GM10847 (cell line): ENCODE measurements around the gene COPS7A.

ENCODE experiments used
- POLR2A ChIP-seq: IDR thresholded peaks from 2 replicates; pipeline ENCODE4 v1.6.1; 2011; ENCODE audit not compliant: insufficient read length; ENCODE audit errors: extremely low read depth

The COPS7A gene

DNA sequence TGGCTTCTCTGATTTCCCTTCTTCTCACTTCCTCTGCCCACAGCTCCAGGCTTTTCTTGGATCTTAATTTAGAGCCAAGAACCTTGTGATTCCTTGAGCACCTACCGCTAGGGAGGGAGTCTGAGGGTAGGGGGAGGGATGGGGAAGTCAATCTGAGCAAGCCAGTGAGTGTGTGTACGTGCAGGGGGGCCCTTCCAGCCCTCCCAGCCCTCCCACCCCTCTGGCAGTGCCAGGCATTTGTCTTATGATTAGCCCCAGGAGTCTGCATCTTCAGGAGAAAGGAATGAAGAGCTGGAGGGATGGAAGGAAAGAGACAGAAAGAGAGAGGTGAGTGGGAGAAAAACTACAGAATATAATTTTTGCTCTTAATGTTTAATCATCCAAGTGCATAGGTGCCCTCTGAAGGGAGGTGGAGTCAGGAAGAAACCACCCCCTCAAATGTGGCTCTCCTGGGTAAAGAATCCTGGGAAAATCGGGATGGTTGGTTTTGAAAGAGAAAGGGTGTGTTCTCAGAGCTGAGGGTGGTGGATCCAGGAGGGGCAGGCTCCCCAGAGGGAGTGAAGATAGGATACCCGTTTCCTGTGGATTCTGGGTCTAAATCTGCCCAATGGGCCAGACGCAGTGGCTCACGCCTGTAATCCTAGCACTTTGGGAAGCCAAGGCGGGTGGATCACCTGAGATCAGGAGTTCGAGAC lies 25.3 kb upstream of the COPS7A start:
- TF ChIP-seq POLR2A, result no peak

- TF ChIP-seq POLR2A, result no peak
Observed at GRCh38 chr12:6699259-6699988, 24.4 kb upstream of the COPS7A start.

DNA sequence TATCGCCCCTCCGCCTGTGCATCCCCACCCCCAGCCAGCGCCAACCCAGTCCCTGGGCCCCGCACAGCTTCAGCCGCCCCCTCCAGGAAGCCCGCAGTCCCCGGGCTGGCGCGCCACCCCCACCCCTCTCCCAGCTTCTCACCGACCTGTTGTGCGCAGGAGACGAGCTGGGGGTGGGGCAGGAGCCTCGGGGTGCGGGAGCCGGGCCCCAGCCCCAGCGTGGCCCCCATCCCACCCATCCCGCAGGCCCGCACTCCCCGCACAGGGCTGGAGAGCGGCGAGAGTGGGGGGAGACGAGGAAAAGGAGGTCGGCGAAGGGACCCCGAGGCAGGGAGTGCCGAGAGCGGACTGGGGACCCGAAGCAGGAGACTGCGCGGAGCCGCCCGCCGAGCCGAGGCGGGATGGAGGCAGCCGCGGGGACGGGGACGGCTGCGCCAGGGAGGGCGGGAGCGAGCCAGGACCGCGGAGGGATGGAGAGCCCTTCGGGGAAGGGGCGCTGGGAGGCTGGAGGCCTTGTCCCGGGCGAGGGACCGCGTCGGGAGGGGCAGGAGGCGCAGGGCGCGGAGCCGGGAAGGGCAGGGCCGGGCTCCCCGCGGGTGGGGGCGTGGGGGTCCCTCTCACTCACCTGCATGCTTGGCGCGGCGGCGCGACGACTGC lies 23.7 kb upstream of the COPS7A start:
- no peak for TF ChIP-seq POLR2A

DNA sequence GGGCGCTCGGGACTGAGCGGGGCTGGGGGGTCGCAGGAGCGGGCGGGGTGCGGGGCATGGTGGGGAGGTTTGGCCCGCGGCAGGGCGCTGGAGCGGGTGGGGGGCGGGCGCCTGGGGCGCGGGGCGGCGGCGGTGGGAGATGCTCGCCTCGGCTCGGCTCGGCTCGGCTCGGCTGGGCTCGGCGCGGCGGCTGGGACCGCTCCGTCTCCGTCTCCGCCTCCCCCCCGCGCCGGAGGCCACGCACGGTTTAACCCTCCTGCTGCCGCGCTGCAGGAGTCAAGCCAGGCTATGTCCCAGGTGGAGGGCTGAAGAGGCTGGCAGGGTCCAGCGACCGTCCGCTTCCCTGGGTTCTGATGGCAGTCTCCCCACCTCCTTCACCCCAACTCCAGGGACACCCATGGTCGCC lies 23.2 kb upstream of the COPS7A start, which contains the start of gene PIANP:
Gene PIANP (minus strand): TSS at position 170 of the 406 bp plus-strand sequence. CDS start 2,754 bp downstream, outside the sequence.
- no peak for TF ChIP-seq POLR2A

- TF ChIP-seq POLR2A, result no peak
Observed at GRCh38 chr12:6701078-6701768, 22.6 kb upstream of the COPS7A start.

GRCh38 chr12:6703631-6704030 lies 20.2 kb upstream of the COPS7A start:
- TF ChIP-seq POLR2A, result no peak

DNA sequence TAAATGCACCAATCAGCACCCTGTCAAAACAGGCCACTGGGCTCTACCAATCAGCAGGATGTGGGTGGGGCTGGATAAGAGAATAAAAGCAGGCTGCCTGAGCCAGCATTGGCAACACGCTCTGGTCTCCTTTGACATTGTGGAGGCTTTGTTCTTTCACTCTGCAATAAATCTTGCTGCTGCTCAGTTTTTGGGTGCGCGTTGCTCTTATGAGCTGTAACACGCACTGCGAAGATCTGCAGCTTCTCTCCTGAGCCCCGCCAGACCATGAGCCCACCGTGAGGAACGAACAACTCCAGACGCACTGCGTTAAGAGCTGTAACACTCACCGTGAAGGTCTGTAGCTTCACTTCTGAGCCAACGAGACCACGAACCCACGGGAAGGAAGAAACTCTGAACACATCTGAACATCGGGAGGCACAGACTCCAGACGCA lies 14.9 kb upstream of the COPS7A start:
- no peak for TF ChIP-seq POLR2A

DNA sequence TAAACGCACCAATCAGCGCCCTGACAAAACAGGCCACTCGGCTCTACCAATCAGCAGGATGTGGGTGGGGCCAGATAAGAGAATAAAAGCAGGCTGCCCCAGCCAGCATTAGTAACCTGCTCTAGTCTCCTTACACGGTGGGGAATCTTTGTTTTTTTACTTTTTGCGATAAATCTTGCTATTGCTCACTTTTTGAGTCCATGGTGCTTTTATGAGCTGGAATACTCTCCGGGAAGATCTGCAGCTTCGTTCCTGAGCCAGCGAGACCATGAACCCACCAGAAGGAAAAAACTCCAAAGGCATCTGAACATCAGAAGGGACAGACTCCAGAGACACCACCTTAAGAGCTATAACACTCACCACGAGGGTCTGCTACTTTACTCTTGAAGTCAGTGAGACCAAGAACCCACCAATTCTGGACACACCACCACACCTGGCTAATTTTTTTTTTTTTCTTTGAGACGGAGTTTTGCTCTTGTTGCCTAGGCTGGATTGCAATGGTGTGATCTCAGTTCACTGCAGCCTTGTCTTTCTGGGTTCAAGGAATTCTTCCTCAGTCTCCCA lies 6.9 kb upstream of the COPS7A start:
- no peak for TF ChIP-seq POLR2A

DNA sequence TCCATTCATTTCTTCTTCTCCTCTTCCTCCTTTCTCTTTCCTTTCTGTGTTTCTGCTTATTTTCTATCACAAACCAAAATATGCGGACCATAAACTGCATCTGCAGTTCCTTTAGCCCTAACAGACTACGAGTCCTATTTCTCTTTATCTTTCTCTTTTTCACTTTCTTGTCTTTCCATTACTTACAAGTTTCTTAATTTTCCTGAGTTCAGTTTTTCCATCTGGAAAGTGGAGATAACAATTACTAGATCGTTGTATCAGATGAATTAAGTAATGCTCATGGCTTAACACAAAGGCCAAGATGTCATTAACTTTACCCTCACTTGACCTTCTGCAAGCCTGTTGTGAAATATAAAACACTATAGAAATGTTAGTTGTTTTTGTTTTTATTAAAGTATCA lies 983 bp upstream of the COPS7A start:
- TF ChIP-seq POLR2A, result no peak

- no peak for TF ChIP-seq POLR2A
Observed at GRCh38 chr12:6724409-6724797, 557 bp downstream of the COPS7A start.

GRCh38 chr12:6725350-6725749 lies 1.5 kb downstream of the COPS7A start:
- no peak for TF ChIP-seq POLR2A

- TF ChIP-seq POLR2A, result no peak
Observed at GRCh38 chr12:6729186-6729585, 5.3 kb downstream of the COPS7A start.

DNA sequence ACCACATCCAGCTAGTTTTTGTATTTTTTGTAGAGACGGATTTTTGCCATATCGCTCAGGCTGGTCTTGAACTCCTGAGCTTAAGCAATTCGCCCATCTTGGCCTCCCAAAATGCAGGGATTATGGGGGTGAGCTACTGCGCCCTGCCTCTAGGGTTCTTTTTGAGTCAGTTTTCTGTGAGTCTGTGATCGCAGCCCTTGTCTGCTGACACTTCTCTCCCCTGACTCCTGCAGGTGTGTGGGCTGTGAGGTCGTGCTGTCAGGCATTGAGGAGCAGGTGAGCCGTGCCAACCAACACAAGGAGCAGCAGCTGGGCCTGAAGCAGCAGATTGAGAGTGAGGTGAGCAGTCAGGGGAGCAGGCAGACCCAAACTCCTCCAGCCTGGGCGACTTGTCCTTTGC lies 6.3 kb downstream of the COPS7A start:
- TF ChIP-seq POLR2A, result no peak

- TF ChIP-seq POLR2A, result no peak
Observed at GRCh38 chr12:6734506-6735387, 10.9 kb downstream of the COPS7A start.
